Kidney epithelial cell (primary cell): ENCODE measurements around the gene FAM107B. TPM values are rescaled to one million over a fixed set of nuclear protein-coding genes. Genes with fewer than 3 reads are reported as not detected.

Experiments used
- DNase-seq: peaks from one replicate; pipeline ENCODE4 v3.0.0-alpha.2; 2010; ENCODE audit warnings: low read depth
- H3K27me3 ChIP-seq: 2 replicates; pipeline ENCODE4 v1.6.0; 2011; ENCODE audit warnings: low read length; ENCODE audit not compliant: control insufficient read depth, insufficient read depth
- H3K36me3 ChIP-seq: 2 replicates; pipeline ENCODE4 v1.5.1; 2011; ENCODE audit warnings: low read length; ENCODE audit not compliant: control insufficient read depth, insufficient read depth
- H3K4me3 ChIP-seq: 2 replicates; pipeline ENCODE4 v1.5.1; 2011; ENCODE audit warnings: low read depth, mild to moderate bottlenecking, control low read depth, low read length
- CTCF ChIP-seq: IDR thresholded peaks from 2 replicates; pipeline ENCODE4 v1.5.1; 2011; ENCODE audit warnings: mild to moderate bottlenecking, moderate library complexity, low read length, control low read depth, inconsistent platforms; ENCODE audit not compliant: insufficient read depth, poor library complexity, severe bottlenecking
- total RNA-seq: library from RNA; depleted of rRNA; stranded (reverse); fragments of >200 nt; gene quantifications from 2 replicates; pipeline ENCODE4 v1.2.3, GENCODE V29; 2015

The FAM107B gene
- total RNA-seq, 1 donor from 2014 or later, result 33.5 TPM

- Histone ChIP-seq H3K27me3 (no peaks in the 10 kb centered on the region), H3K4me3 (no peak overlapping the region), H3K36me3 (no peaks in the 10 kb centered on the region)
- no peak for DNase-seq
- no peak for TF ChIP-seq CTCF
These were observed 306.0 kb downstream of the FAM107B start for GRCh38 chr10:14468726-14469125.

Other genes with a start within 250 kb of the FAM107B start
- 1.9 TPM in 1 of 2 replicates, not detected in the other for gene CDNF, start 63.1 kb upstream of the FAM107B start, total RNA-seq
- gene HSPA14, start 63.4 kb upstream of the FAM107B start, total RNA-seq, result 9.7 and 10.6 TPM in 2 replicates
- gene MSANTD7, start 63.4 kb upstream of the FAM107B start, total RNA-seq, result 12.0 and 13.4 TPM in 2 replicates
- gene SUV39H2, start 104.0 kb upstream of the FAM107B start, total RNA-seq, result 6.9 and 11.7 TPM in 2 replicates
- 10.3 and 12.2 TPM in 2 replicates for gene DCLRE1C, start 179.2 kb upstream of the FAM107B start, total RNA-seq
- gene MEIG1, start 184.5 kb upstream of the FAM107B start, total RNA-seq, result 1.5 TPM in 1 of 2 replicates, not detected in the other